Endothelial cell of umbilical vein (primary cell): ENCODE measurements around the gene CFAP126. TPM values are rescaled to one million over a fixed set of nuclear protein-coding genes. Genes with fewer than 3 reads are reported as not detected.

Experiments used
- BruUV-seq: library from RNA; stranded (reverse); fragments of 400-500 nt; replicated peaks from 2 replicates; lab custom pipeline; 2021; lab: Mats Ljungman, UMichigan
- CTCF ChIA-PET: fragments of 300-600, 350-600 bp; sonication (Branson Sonifier 250); formaldehyde crosslinking; loops from one replicate; lab custom pipeline; 2021; ENCODE audit warnings: antibody characterized with exemption, inconsistent platforms; lab: Charles Lee
- POLR2A ChIA-PET: fragments of 300-600, 350-600 bp; sonication (Branson Sonifier 250); formaldehyde crosslinking; loops from one replicate; lab custom pipeline; 2021; ENCODE audit warnings: antibody characterized with exemption, inconsistent platforms; lab: Charles Lee
- DNase-seq: peaks from one replicate; pipeline ENCODE4 v3.0.0-alpha.2; 2011; ENCODE audit warnings: low read depth, low spot score
- FAIRE-seq: peaks from 2 replicates; lab custom pipeline; 2011; peaks lifted over from hg19 to GRCh38; lab: Jason Lieb, UNC
- H2AFZ ChIP-seq: 2 replicates; pipeline ENCODE4 v1.6.0; 2012; ENCODE audit warnings: low read depth, low read length, control low read depth, inconsistent platforms
- H3K27ac ChIP-seq: 2 replicates; pipeline ENCODE4 v1.5.1; 2011; ENCODE audit warnings: low read depth, mild to moderate bottlenecking, control low read depth, low read length, moderate library complexity; ENCODE audit not compliant: insufficient read depth
- H3K27me3 ChIP-seq, 2 experiments: 2 replicates each; pipeline versions ENCODE4 v1.6.0 to v1.6.1; 2011; ENCODE audit warnings: low read length in 2 of 2, mixed read lengths in 1 of 2; ENCODE audit not compliant: control insufficient read depth in 2 of 2, insufficient read depth in 2 of 2
- H3K36me3 ChIP-seq, 2 experiments: 2 replicates in 1 of 2; 3 replicates in 1 of 2; pipeline ENCODE4 v1.5.1; 2011; ENCODE audit warnings: low read length in 2 of 2, mild to moderate bottlenecking in 1 of 2, moderate library complexity in 1 of 2; ENCODE audit not compliant: control insufficient read depth in 2 of 2, insufficient read depth in 2 of 2; ENCODE audit errors: extremely low read depth in 1 of 2
- H3K4me1 ChIP-seq: 3 replicates; pipeline ENCODE4 v1.5.1; 2011; ENCODE audit warnings: mild to moderate bottlenecking, low read length; ENCODE audit not compliant: control insufficient read depth, insufficient read depth; ENCODE audit errors: extremely low read depth
- H3K4me2 ChIP-seq: 2 replicates; pipeline ENCODE4 v1.6.1; 2011; ENCODE audit warnings: low read length, control low read depth, mixed read lengths; ENCODE audit not compliant: insufficient read depth
- H3K4me3 ChIP-seq, 3 experiments: fragments of 200-600 bp in 1 of 3; sonication (generic), shearing (Covaris generic) in 1 of 3; replicated peaks in 1 of 3; 2 replicates each; pipeline ENCODE4 v1.5.1; 2011 to 2016; ENCODE audit warnings: control low read depth in 3 of 3, low read length in 3 of 3, mild to moderate bottlenecking in 2 of 3, inconsistent platforms in 1 of 3, low read depth in 1 of 3, moderate library complexity in 1 of 3; ENCODE audit not compliant: insufficient read depth in 1 of 3
- H3K79me2 ChIP-seq: 2 replicates; pipeline ENCODE4 v1.6.0; 2012; ENCODE audit warnings: low read length, inconsistent platforms; ENCODE audit not compliant: control insufficient read depth, insufficient read depth
- H3K9ac ChIP-seq: replicated peaks from 2 replicates; pipeline ENCODE3; 2011; ENCODE audit warnings: low read length, control low read depth; ENCODE audit not compliant: insufficient read depth; ENCODE audit errors: extremely low read depth
- H3K9me1 ChIP-seq: replicated peaks from 3 replicates; pipeline ENCODE4 v1.6.0; 2011; ENCODE audit warnings: mild to moderate bottlenecking, low read length; ENCODE audit not compliant: control insufficient read depth, insufficient read depth; ENCODE audit errors: extremely low read depth
- H3K9me3 ChIP-seq: replicated peaks from 2 replicates; pipeline ENCODE4 v1.5.1; 2012; ENCODE audit warnings: low read length, inconsistent platforms; ENCODE audit not compliant: control insufficient read depth, insufficient read depth
- H4K20me1 ChIP-seq: replicated peaks from 2 replicates; pipeline ENCODE3; 2011; ENCODE audit warnings: mild to moderate bottlenecking, low read length; ENCODE audit not compliant: control insufficient read depth, insufficient read depth; ENCODE audit errors: extremely low read depth
- CTCF ChIP-seq, 2 donors: IDR thresholded peaks; 1 replicate in 1 of 2; 2 replicates in 1 of 2; pipeline ENCODE4 v1.5.1; 2011; ENCODE audit warnings: low read length in 2 of 2, mild to moderate bottlenecking in 2 of 2, moderate library complexity in 2 of 2, control low read depth in 1 of 2, inconsistent platforms in 1 of 2, low read depth in 1 of 2; ENCODE audit not compliant: insufficient read depth in 1 of 2; ENCODE audit errors: extremely low read depth in 1 of 2
- FOS ChIP-seq: IDR thresholded peaks from 2 replicates; pipeline ENCODE4 v1.6.1; 2011; ENCODE audit warnings: mild to moderate bottlenecking, low read length, moderate library complexity, borderline replicate concordance; ENCODE audit not compliant: insufficient read depth
- GATA2 ChIP-seq: IDR thresholded peaks from 2 replicates; pipeline ENCODE4 v1.7.0; 2011; ENCODE audit warnings: low read depth, mild to moderate bottlenecking, moderate library complexity, mixed read lengths, low read length; ENCODE audit not compliant: insufficient read length, insufficient read depth
- JUN ChIP-seq: IDR thresholded peaks from 2 replicates; pipeline ENCODE4 v1.6.1; 2011; ENCODE audit warnings: borderline replicate concordance, low read depth; ENCODE audit not compliant: insufficient read length, insufficient read depth
- MYC ChIP-seq: IDR thresholded peaks from one replicate; pipeline ENCODE4 v1.6.1; 2011; ENCODE audit warnings: mild to moderate bottlenecking, low read depth, low read length
- POLR2A ChIP-seq: IDR thresholded peaks from 2 replicates; pipeline ENCODE4 v1.6.1; 2012; ENCODE audit warnings: low read depth, mild to moderate bottlenecking, control low read depth, low read length
- POLR2AphosphoS5 ChIP-seq: IDR thresholded peaks from 2 replicates; pipeline ENCODE4 v1.6.1; 2012; ENCODE audit warnings: low read depth, mild to moderate bottlenecking, control low read depth, low read length, moderate library complexity; ENCODE audit not compliant: insufficient read depth
- dilution Hi-C: fragments of 300-500 bp; cut with MboI; formaldehyde crosslinking; loops from one replicate; pipeline ENCODE4 v1.15.0; 2019; ENCODE audit warnings: low sequenced_read_pairs; ENCODE audit not compliant: extremely low pct_ligation_motif_present
- intact Hi-C: fragments of 100-400 bp; cut with micrococcal nuclease; formaldehyde crosslinking; loops from one replicate; pipeline ENCODE4 v1.10.0; 2022
- polyA plus RNA-seq, 4 experiments: library from polyadenylated mRNA; depleted of rRNA in 3 of 4; stranded (reverse) in 3 of 4; unstranded in 1 of 4; fragments of >200 nt; gene quantifications; 2 replicates each; pipeline versions ENCODE4 v1.2.1 to v1.2.3, GENCODE V29; 2011 to 2012; ENCODE audit warnings: missing spikeins in 1 of 4
- total RNA-seq: library from RNA; stranded (reverse); gene quantifications from 2 replicates; pipeline ENCODE4 v1.2.3, GENCODE V29; 2021

Gene CFAP126
- total and polyA plus RNA-seq, 2 donors (not counting 3 experiments of a cell fraction or from before 2014, with no cell fraction given) = not detected

GRCh38 chr1:161402446-161402845 lies 34.8 kb upstream of the CFAP126 start:
- H3K4me3 ChIP-seq = no peak overlapping the region
- dilution Hi-C loops = no loop called here
- BruUV-seq = no TSS peak
- no peaks in the 10 kb centered on the region for H3K36me3 ChIP-seq
- CTCF ChIA-PET = no interaction called here
- H4K20me1 ChIP-seq = no peaks in the 10 kb centered on the region
- DNase-seq (no peak), FAIRE-seq (peak; percentile 76)
- no peaks in the 10 kb centered on the region for H3K9me1 ChIP-seq
- no peak overlapping the region for H2AFZ ChIP-seq
- TF ChIP-seq POLR2A (no peak), MYC (no peak), POLR2AphosphoS5 (no peak)
- H3K4me1 ChIP-seq = peaks cover 10% of the 10 kb centered on the region
- no peaks in the 10 kb centered on the region for H3K9me3 ChIP-seq
- no peak overlapping the region for H3K27ac ChIP-seq
- no peaks in the 10 kb centered on the region for H3K79me2 ChIP-seq
- peaks cover 0 to 2% of the 10 kb centered on the region in 2 experiments for H3K27me3 ChIP-seq
- no peak overlapping the region for H3K4me2 ChIP-seq
- intact Hi-C loops = no loop called here
- no peak overlapping the region for H3K9ac ChIP-seq
- POLR2A ChIA-PET = no interaction called here

GRCh38 chr1:161399257-161399998 lies 31.8 kb upstream of the CFAP126 start:
- dilution Hi-C loops = no loop called here

More at GRCh38 chr1:161399257-161399998, 31.8 kb upstream of the CFAP126 start:
- DNase-seq = peak; percentile 92
- ChIA-PET POLR2A (no interaction called here), CTCF (interaction anchor here (1.9 to 2.2 kb wide), 2 partner anchors 17 to 40 kb away, joined by 7 to 9 read pairs; no protein-coding TSS in a partner anchor)
- no peaks in the 10 kb centered on the region for H4K20me1 ChIP-seq
- H3K36me3 ChIP-seq = no peaks in the 10 kb centered on the region
- H3K9ac ChIP-seq = peak overlapping the region; percentile 99
- H3K4me3 ChIP-seq = peak overlapping the region; percentile 79 to 95 (median 87)
- peak overlapping the region; percentile 100 for H3K27ac ChIP-seq
- H2AFZ ChIP-seq = peak overlapping the region; percentile 99
- no peaks in the 10 kb centered on the region for H3K9me1 ChIP-seq
- peak; percentile 91 for FAIRE-seq
- TF ChIP-seq GATA2 (peak; percentile 53), JUN (no peak), MYC (no peak), POLR2A (peak; percentile 86), CTCF (IDR thresholded peaks at IDR 0.05; ENCODE audit: extremely low read depth in 1 of 2, insufficient read depth in 1 of 2, low read depth in 1 of 2, low read length in 2 of 2) (peak; percentile 46 to 61), POLR2AphosphoS5 (peak; percentile 75), FOS (no peak)
- BruUV-seq = no TSS peak
- no peaks in the 10 kb centered on the region for H3K9me3 ChIP-seq
- H3K4me2 ChIP-seq = peak overlapping the region; percentile 95
- peaks cover 0 to 2% of the 10 kb centered on the region in 2 experiments for H3K27me3 ChIP-seq
- no peaks in the 10 kb centered on the region for H3K79me2 ChIP-seq
- intact Hi-C loops = loop anchor here (1.0 to 10.0 kb wide), 3 partner anchors 9 to 45 kb away; no protein-coding TSS in a partner anchor
- H3K4me1 ChIP-seq = peaks cover 10% of the 10 kb centered on the region
